ENCODE measurements around the gene NPIPA7. TPM values are rescaled to one million over a fixed set of nuclear protein-coding genes. Genes with fewer than 3 reads are reported as not detected.
"Not testable (repeated sequence)": the region's sequence is repeated elsewhere in the genome, so short reads cannot be mapped to it uniquely, and the experiment has no call there.

The NPIPA7 gene

GRCh38 chr16:16431135-16431534 lies 52.2 kb downstream of the NPIPA7 start:
- H2AK5ac ChIP-seq (ENCODE audit: low read length, severe bottlenecking); H3K9ac ChIP-seq (ENCODE audit: low read length); H3K27me3 ChIP-seq (ENCODE audit: control insufficient read depth in 1 of 2, insufficient read depth in 1 of 2, low read length in 2 of 2); H2AFZ ChIP-seq (ENCODE audit: low read depth, low read length); H3K4ac ChIP-seq (ENCODE audit: low read depth in 1 of 2, low read length in 2 of 2); H3K4me3 ChIP-seq (ENCODE audit: insufficient read depth in 1 of 2, low read depth in 1 of 2, low read length in 2 of 2); H3K79me1 ChIP-seq (replicated peaks; ENCODE audit: low read length, poor library complexity, severe bottlenecking); H4K91ac ChIP-seq (ENCODE audit: low read length); H3K23ac ChIP-seq (ENCODE audit: low read length in 2 of 2); H3K9me3 ChIP-seq (ENCODE audit: control insufficient read depth, low read length); H3K36me3 ChIP-seq (ENCODE audit: control insufficient read depth in 1 of 2, insufficient read depth in 2 of 2, low read depth in 1 of 2, low read length in 2 of 2); DNase-seq; H4K8ac ChIP-seq (ENCODE audit: low read length); H3K27ac ChIP-seq (ENCODE audit: low read length, poor library complexity, severe bottlenecking); H3K4me1 ChIP-seq (ENCODE audit: control insufficient read depth, insufficient read depth, low read depth, low read length); H3K18ac ChIP-seq (ENCODE audit: low read depth in 1 of 2, low read length in 2 of 2); H3K14ac ChIP-seq (ENCODE audit: low read length in 2 of 2); H2BK15ac ChIP-seq (ENCODE audit: low read depth, poor library complexity, severe bottlenecking); H3K4me2 ChIP-seq (ENCODE audit: low read length, poor library complexity, severe bottlenecking); H2BK5ac ChIP-seq (ENCODE audit: low read depth, low read length, poor library complexity, severe bottlenecking); H2BK12ac ChIP-seq (ENCODE audit: low read length in 2 of 2); H2BK120ac ChIP-seq (ENCODE audit: low read depth, low read length): not testable (repeated sequence)
- WGBS: no CpG with 5 or more reads among the region's 3 CpGs

GRCh38 chr16:16434711-16435110 lies 55.8 kb downstream of the NPIPA7 start:
- not testable (repeated sequence) for H3K79me1 ChIP-seq (replicated peaks; ENCODE audit: low read length, poor library complexity, severe bottlenecking); H3K4me1 ChIP-seq (ENCODE audit: control insufficient read depth, insufficient read depth, low read depth, low read length); H4K8ac ChIP-seq (ENCODE audit: low read length); H2BK5ac ChIP-seq (ENCODE audit: low read depth, low read length, poor library complexity, severe bottlenecking); H3K36me3 ChIP-seq (ENCODE audit: control insufficient read depth in 1 of 2, insufficient read depth in 2 of 2, low read depth in 1 of 2, low read length in 2 of 2); DNase-seq; H2BK120ac ChIP-seq (ENCODE audit: low read depth, low read length); H3K4ac ChIP-seq (ENCODE audit: low read depth in 1 of 2, low read length in 2 of 2); H3K27me3 ChIP-seq (ENCODE audit: control insufficient read depth in 1 of 2, insufficient read depth in 1 of 2, low read length in 2 of 2); H3K9me3 ChIP-seq (ENCODE audit: control insufficient read depth, low read length); H3K4me3 ChIP-seq (ENCODE audit: insufficient read depth in 1 of 2, low read depth in 1 of 2, low read length in 2 of 2); H3K9ac ChIP-seq (ENCODE audit: low read length); H3K18ac ChIP-seq (ENCODE audit: low read depth in 1 of 2, low read length in 2 of 2); H2BK15ac ChIP-seq (ENCODE audit: low read depth, poor library complexity, severe bottlenecking); H2AK5ac ChIP-seq (ENCODE audit: low read length, severe bottlenecking); H3K14ac ChIP-seq (ENCODE audit: low read length in 2 of 2); H3K4me2 ChIP-seq (ENCODE audit: low read length, poor library complexity, severe bottlenecking); H2BK12ac ChIP-seq (ENCODE audit: low read length in 2 of 2); H4K91ac ChIP-seq (ENCODE audit: low read length); H2AFZ ChIP-seq (ENCODE audit: low read depth, low read length); H3K27ac ChIP-seq (ENCODE audit: low read length, poor library complexity, severe bottlenecking); H3K23ac ChIP-seq (ENCODE audit: low read length in 2 of 2)
- WGBS: no CpG with 5 or more reads among the region's 3 CpGs

DNA sequence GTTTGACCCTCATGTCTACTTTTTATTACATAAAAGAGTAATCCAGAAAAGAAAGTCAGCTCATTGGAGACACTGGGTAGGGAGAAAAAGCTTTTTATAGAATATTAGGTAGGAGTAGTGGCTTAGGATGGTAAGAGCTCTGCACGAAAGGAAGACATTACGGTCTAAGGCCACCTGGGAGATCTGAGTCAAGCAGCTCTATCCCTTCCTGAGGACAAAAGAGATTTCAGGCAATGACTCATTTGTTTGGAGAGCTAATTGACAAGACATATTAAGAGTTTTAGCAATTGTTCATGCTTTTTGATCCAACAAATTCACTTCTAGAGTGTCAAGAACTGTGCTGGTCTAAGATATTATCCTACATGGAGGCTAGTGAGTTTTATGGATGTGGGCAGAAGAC lies 62.5 kb downstream of the NPIPA7 start:
- not testable (repeated sequence) for H3K9me3 ChIP-seq (ENCODE audit: control insufficient read depth, low read length); H4K8ac ChIP-seq (ENCODE audit: low read length); H2BK15ac ChIP-seq (ENCODE audit: low read depth, poor library complexity, severe bottlenecking); H2AK5ac ChIP-seq (ENCODE audit: low read length, severe bottlenecking); H2BK120ac ChIP-seq (ENCODE audit: low read depth, low read length); H2BK12ac ChIP-seq (ENCODE audit: low read length in 2 of 2); H2AFZ ChIP-seq (ENCODE audit: low read depth, low read length); H3K9ac ChIP-seq (ENCODE audit: low read length); H3K27ac ChIP-seq (ENCODE audit: low read length, poor library complexity, severe bottlenecking); H3K4me1 ChIP-seq (ENCODE audit: control insufficient read depth, insufficient read depth, low read depth, low read length); H3K18ac ChIP-seq (ENCODE audit: low read depth in 1 of 2, low read length in 2 of 2); H3K27me3 ChIP-seq (ENCODE audit: control insufficient read depth in 1 of 2, insufficient read depth in 1 of 2, low read length in 2 of 2); H3K4me3 ChIP-seq (ENCODE audit: insufficient read depth in 1 of 2, low read depth in 1 of 2, low read length in 2 of 2); H3K79me1 ChIP-seq (replicated peaks; ENCODE audit: low read length, poor library complexity, severe bottlenecking); H4K91ac ChIP-seq (ENCODE audit: low read length); H3K4ac ChIP-seq (ENCODE audit: low read depth in 1 of 2, low read length in 2 of 2); H3K36me3 ChIP-seq (ENCODE audit: control insufficient read depth in 1 of 2, insufficient read depth in 2 of 2, low read depth in 1 of 2, low read length in 2 of 2); DNase-seq; H2BK5ac ChIP-seq (ENCODE audit: low read depth, low read length, poor library complexity, severe bottlenecking); H3K23ac ChIP-seq (ENCODE audit: low read length in 2 of 2); H3K4me2 ChIP-seq (ENCODE audit: low read length, poor library complexity, severe bottlenecking); H3K14ac ChIP-seq (ENCODE audit: low read length in 2 of 2)
- WGBS: no CpG with 5 or more reads among the region's 2 CpGs

Small RNA genes within 50 kb of the gene (small RNA-seq; reads per million reads assigned to genes)
- not detected for gene AC138969.3 (ENCODE audit: low read depth)
- not detected for gene MIR6511A3 (ENCODE audit: low read depth)
- gene MIR6770-2 (ENCODE audit: low read depth): not detected

Measured in mesenchymal stem cell (in vitro differentiated cells and primary cell).